CD4-positive, alpha-beta T cell treated with Interleukin-12 subunit alpha and Interleukin-12 subunit beta, for 1 hour (primary cell): ENCODE measurements around the gene OR4N2.
"Not testable (repeated sequence)": the region's sequence is repeated elsewhere in the genome, so short reads cannot be mapped to it uniquely, and the experiment has no call there.

Source experiments
- DNase-seq: peaks from one replicate; pipeline ENCODE4 v3.0.0-alpha.2; 2020

Gene OR4N2

GRCh38 chr14:19838433-19838832 lies 34.9 kb downstream of the OR4N2 start:
- no peak for DNase-seq

- DNase-seq = no peak
Measured at GRCh38 chr14:19851365-19851764, 47.8 kb downstream of the OR4N2 start.

- DNase-seq = not testable (repeated sequence)
Measured at GRCh38 chr14:19866061-19866669, 62.6 kb downstream of the OR4N2 start.

GRCh38 chr14:19873178-19873577 lies 69.6 kb downstream of the OR4N2 start:
- DNase-seq = no peak

DNA sequence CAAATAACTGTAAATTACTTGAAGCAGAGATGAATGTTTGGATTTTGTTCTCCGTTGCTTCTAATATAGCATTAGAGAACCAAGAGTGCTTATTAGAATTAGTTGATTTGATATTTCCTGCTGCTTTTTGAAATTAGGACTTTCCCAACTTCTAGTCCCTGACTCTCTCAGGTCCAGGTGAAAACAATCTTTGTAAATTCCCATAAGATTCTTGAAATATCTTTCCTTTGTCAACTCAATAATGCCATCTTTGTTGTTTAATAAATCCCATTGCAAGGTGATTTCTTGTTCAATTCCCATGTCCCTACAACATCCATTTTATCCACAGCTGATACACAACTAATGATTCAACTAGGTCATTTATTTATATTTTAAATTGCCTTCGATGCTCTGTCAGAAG lies 71.3 kb downstream of the OR4N2 start, which contains the start of gene OR4K2:
Gene OR4K2, plus strand, starts transcription at position 301 of the 400 bp plus-strand sequence. CDS start 1,126 bp downstream, outside the sequence.
- no peak for DNase-seq

GRCh38 chr14:19878029-19878642 lies 74.6 kb downstream of the OR4N2 start:
- peak; percentile 10 for DNase-seq
